Effector memory CD8-positive, alpha-beta T cell (primary cell): ENCODE measurements around the gene CDH4.

Source experiments
- ATAC-seq: fragments of 150-1000 bp; cut with Tn5 transposase; replicated peaks from 2 replicates; pipeline ENCODE4 v1.10.0; 2021; ENCODE audit warnings: mild to moderate bottlenecking, moderate library complexity
- DNase-seq, 3 experiments: peaks; one replicate each; pipeline ENCODE4 v3.0.0; 2021
- H3K27ac Mint-ChIP-seq, 2 donors: one replicate each; pipeline ENCODE4 v1.8.0; 2022; ENCODE audit warnings: mild to moderate bottlenecking in 2 of 2, mixed read lengths in 2 of 2, moderate library complexity in 2 of 2
- H3K27me3 Mint-ChIP-seq, 2 donors: one replicate each; pipeline ENCODE4 v1.8.0; 2022; ENCODE audit warnings: mixed read lengths in 2 of 2
- H3K36me3 Mint-ChIP-seq: one replicate; pipeline ENCODE4 v1.8.0; 2022; ENCODE audit warnings: mild to moderate bottlenecking, moderate library complexity, mixed read lengths; ENCODE audit not compliant: insufficient read depth
- H3K4me1 Mint-ChIP-seq, 2 donors: one replicate each; pipeline ENCODE4 v1.8.0; 2022; ENCODE audit warnings: low read depth in 2 of 2, mixed read lengths in 2 of 2
- H3K4me3 Mint-ChIP-seq, 2 donors: one replicate each; pipeline ENCODE4 v1.8.0; 2022; ENCODE audit warnings: mild to moderate bottlenecking in 2 of 2, mixed read lengths in 2 of 2, moderate library complexity in 2 of 2
- H3K9me3 Mint-ChIP-seq, 2 donors: one replicate each; pipeline ENCODE4 v1.8.0; 2022; ENCODE audit warnings: mixed read lengths in 2 of 2

Gene CDH4

DNA sequence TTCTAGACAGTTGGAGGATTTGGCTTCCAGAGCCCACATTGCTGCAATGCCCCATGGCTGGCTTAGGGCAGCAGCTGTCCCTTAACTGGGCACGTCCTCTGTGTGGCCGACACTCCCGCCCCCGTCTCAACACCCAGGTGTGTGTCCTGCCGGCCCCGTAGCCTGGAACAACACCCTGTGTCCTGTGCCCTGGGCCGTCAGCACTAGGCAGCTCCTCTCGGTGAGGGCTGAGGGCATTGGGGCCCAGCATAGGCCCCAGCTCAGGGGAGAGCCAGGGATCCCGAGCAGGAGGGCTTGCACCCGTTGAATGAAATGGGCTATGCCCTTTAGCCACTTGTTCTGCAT, 121.0 kb downstream of the CDH4 start:
- H3K9me3 Mint-ChIP-seq, result peaks cover 0 to 6% of the 10 kb centered on the region in 2 donors
- DNase-seq, result no peak
- peaks cover 0 to 9% of the 10 kb centered on the region in 2 donors for H3K27me3 Mint-ChIP-seq
- no peak overlapping the region for H3K4me3 Mint-ChIP-seq
- no peaks in the 10 kb centered on the region for H3K36me3 Mint-ChIP-seq
- H3K27ac Mint-ChIP-seq, result no peak overlapping the region
- ATAC-seq, result no peak
- H3K4me1 Mint-ChIP-seq, result no peaks in the 10 kb centered on the region

DNA sequence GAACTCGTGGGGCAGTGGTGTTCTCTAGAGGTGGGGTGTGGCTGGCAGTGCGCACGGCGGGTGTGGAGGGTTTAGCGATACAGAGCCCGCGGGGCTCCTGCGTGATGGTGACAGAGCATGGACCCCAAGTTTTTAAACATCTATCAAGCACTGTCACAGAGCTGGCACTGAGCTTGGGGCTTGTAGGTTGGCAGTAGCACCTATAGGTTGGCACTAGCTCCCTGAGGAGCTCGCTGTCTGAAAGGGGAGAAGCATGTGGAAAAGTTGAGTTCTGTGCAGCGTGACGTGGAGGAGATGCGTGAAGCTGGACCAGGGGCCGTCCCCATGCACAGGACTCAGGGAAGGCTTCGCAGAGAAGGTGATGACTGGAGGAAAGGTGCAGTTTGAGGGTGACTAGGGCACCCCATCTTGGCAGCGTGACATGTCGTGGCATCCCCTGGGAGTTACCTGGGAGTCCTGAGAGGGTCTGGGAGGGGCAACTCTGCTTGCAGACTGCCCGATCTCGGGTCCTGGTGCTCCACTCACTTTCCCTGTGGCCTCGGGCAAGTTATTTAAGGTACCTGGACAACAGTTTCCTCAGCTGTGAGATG, 122.0 kb downstream of the CDH4 start:
- no peak for ATAC-seq
- Mint-ChIP-seq H3K36me3 (no peaks in the 10 kb centered on the region), H3K27me3 (peaks cover 0 to 9% of the 10 kb centered on the region in 2 donors), H3K9me3 (peaks cover 0 to 6% of the 10 kb centered on the region in 2 donors), H3K27ac (no peak overlapping the region), H3K4me3 (no peak overlapping the region), H3K4me1 (no peaks in the 10 kb centered on the region)
- DNase-seq, result no peak

DNA sequence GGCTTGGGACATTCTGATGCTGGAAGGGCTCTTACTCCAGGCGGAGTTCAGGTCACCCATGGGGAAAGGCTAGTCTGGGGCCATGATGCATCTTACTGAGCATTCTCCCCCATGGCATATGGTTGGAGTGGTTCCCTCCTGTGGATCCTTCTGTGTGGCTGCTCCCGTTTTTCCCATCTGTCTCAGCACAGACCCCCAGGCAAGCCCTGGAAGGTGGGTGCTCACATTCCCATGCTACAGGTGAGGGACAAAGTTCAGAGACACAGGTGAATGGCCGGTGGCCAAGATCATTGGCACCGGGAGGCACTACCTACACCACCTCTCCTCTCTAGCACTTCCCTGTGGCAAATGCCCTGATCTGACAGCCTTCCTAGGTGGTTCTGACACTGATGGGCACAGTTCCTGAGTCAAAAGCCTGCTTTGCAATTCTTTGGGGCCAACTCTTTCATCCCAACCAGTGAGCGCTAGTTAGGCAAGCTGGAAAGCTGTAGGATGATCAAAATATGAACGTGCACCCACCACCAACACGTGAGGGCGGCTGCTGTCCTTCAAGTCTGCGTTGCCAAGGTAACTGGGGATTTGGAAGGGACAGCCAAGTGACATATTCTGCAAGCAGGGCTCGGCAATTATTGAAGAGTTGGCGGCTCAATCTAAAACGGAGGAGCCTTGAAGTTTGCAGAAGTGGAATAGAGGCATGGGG, 124.6 kb downstream of the CDH4 start:
- DNase-seq, result no peak
- no peaks in the 10 kb centered on the region for H3K36me3 Mint-ChIP-seq
- ATAC-seq, result no peak
- H3K4me3 Mint-ChIP-seq, result no peak overlapping the region
- H3K9me3 Mint-ChIP-seq, result peaks cover 0 to 6% of the 10 kb centered on the region in 2 donors
- no peaks in the 10 kb centered on the region for H3K27me3 Mint-ChIP-seq
- no peaks in the 10 kb centered on the region for H3K4me1 Mint-ChIP-seq
- no peak overlapping the region for H3K27ac Mint-ChIP-seq

DNA sequence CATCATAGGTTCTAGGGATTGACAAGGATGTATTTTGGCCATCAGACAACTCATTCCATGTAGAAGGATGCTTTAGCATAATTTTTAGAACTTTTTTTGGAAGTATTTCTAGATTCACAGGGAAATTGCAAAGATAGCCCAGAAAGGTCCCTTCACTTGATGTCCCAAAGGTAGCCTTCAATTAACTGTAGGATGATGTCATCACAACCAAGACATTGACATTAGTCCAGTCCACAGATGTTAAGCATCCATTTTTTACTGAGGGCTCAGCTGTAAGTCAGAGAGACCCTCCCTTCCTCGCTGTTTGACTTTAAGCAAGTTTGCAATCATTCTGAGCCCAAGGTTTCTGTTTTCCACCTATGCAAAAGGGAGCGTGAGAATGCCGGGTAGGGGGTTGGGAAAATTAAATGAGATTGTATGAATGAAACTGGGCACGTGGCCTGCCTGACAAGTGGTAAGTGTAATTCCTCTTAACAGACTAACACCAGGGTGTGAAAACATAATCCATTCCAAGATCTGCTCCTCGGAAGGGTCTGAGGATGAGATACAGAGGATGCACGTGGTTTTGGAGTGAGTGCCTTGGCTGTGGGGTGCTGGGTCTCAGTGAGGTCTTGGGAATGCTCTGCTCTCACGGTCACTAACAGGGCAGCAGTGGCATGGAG, 126.8 kb downstream of the CDH4 start:
- Mint-ChIP-seq H3K27ac (no peak overlapping the region), H3K4me1 (no peaks in the 10 kb centered on the region)

DNA sequence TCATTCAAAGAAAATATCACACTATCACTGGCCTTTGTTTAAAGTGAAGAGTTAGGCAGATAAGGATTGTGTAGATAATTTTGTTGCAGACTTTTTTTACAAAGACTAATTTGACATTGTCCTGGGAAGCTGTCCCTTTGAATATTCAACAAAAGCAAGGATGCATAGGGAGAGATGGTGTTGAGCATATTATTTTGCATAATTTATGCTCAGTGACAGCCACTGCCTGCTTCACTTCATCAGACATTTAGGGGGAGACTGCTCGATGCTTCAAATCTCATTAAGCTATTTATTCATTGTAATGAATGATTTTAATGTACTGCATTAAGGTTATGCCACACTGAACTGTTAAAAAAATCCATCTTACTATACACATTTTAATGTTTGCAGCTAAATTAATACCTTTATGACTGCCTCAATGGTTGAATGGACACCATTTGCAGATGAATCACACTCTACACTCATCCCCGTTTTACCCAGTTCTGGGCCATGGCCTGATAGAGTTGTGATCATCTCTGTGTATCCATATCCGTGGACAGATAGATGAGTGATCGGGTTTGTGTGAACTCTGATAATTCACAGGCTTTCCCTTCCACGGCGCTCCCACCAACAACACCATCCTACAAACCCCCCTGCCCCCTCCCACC, 128.0 kb downstream of the CDH4 start:
- Mint-ChIP-seq H3K27ac (no peak overlapping the region), H3K4me1 (no peaks in the 10 kb centered on the region), H3K4me3 (no peak overlapping the region), H3K36me3 (no peaks in the 10 kb centered on the region), H3K27me3 (no peaks in the 10 kb centered on the region), H3K9me3 (no peaks in the 10 kb centered on the region)
- no peak for DNase-seq
- ATAC-seq, result no peak

More for the DNA sequence above, 126.8 kb downstream of the CDH4 start:
- DNase-seq (no peak), ATAC-seq (no peak)
- Mint-ChIP-seq H3K4me3 (no peak overlapping the region), H3K36me3 (no peaks in the 10 kb centered on the region), H3K9me3 (peaks cover 0 to 4% of the 10 kb centered on the region in 2 donors), H3K27me3 (no peaks in the 10 kb centered on the region)

DNA sequence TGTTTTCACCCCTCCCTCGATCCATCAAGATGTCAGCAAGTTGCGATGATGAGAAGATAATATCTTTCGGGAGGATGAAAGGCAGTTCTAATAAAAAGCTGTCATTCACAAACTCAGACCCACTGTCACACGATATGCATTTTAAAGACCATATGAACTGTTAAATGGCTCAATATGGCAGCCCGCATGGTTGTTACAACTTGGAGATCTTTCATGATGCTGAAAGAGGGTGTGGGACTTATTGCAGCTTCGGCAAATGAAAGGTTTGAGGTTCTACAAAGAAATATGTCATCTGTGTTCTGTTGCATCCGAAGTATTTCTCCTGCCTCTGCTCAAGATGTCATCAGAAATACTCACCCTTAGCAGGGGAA, 128.5 kb downstream of the CDH4 start:
- Mint-ChIP-seq H3K27ac (no peak overlapping the region), H3K27me3 (peaks cover 0 to 4% of the 10 kb centered on the region in 2 donors), H3K9me3 (peaks cover 0 to 3% of the 10 kb centered on the region in 2 donors), H3K4me3 (no peak overlapping the region), H3K4me1 (no peaks in the 10 kb centered on the region), H3K36me3 (no peaks in the 10 kb centered on the region)
- DNase-seq, result no peak
- no peak for ATAC-seq

DNA sequence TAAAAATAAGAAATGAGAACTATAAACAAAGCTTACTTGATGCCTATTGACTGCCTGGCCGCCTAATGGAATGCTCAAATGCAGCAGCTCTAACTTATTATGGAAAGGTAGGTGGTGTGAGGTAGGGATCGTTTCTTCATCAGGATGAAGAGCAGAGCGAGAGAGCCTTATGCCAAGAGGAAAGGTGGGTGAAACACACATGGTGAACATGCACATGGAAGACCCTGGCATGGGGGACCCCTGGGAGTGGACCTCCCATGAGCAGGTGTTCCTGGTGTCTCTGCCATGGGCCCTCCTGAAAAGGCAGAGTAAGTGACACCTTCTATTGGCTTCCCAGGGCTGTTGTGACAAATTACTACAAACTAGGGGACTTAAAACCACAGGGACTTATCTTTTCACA, 130.1 kb downstream of the CDH4 start:
- Mint-ChIP-seq H3K4me1 (no peaks in the 10 kb centered on the region), H3K27me3 (peaks cover 3 to 21% of the 10 kb centered on the region in 2 donors), H3K27ac (no peak overlapping the region), H3K4me3 (no peak overlapping the region), H3K36me3 (no peaks in the 10 kb centered on the region), H3K9me3 (peaks cover 0 to 4% of the 10 kb centered on the region in 2 donors)
- DNase-seq (no peak), ATAC-seq (no peak)

DNA sequence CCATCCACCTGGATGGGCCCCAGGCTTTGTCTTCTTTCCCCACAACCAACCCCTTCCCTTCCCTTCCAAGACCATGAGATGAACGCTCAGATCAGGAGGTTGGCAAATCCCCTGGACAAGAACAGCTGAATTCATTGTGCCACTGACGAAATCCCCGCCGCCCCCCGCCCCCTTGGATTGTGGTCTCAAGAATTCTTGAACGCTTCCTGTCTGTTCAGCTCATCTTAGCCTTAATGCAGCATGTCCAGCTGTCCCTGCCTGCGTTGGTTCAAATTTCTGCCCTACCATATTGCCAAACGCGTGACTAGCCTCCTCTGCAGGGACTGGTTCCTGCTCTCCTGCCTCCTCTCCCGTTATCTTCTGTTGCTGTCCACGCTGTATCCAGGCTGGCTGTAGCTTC, 133.2 kb downstream of the CDH4 start:
- no peak overlapping the region for H3K4me3 Mint-ChIP-seq
- H3K4me1 Mint-ChIP-seq, result no peaks in the 10 kb centered on the region
- H3K27me3 Mint-ChIP-seq, result peaks cover 8 to 39% of the 10 kb centered on the region in 2 donors
- H3K9me3 Mint-ChIP-seq, result peaks cover 7 to 8% of the 10 kb centered on the region in 2 donors
- DNase-seq, result no peak
- H3K36me3 Mint-ChIP-seq, result no peaks in the 10 kb centered on the region
- ATAC-seq, result no peak
- H3K27ac Mint-ChIP-seq, result no peak overlapping the region

DNA sequence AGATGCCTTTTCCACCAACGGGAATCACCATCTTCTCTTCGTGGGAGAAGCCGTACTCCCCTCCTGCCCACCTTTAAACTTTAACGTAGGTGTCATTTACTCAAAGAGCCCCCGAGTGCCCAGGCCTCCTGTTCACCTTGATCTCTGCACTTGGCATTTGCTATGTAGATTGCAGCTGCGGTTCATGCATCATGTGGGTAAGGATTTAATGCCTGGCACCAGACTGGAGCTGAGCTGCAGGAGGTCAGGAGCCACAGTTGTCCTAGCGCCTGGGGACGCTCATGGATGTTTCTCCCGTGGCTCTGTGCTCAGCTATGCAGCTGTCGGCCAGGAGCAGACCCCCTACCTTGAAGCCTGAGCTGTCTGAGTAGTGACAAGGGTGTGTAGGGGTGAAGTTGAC, 133.7 kb downstream of the CDH4 start:
- H3K4me1 Mint-ChIP-seq, result no peaks in the 10 kb centered on the region
- no peak overlapping the region for H3K27ac Mint-ChIP-seq
- peaks cover 7 to 8% of the 10 kb centered on the region in 2 donors for H3K9me3 Mint-ChIP-seq
- DNase-seq (no peak), ATAC-seq (no peak)
- H3K36me3 Mint-ChIP-seq, result no peaks in the 10 kb centered on the region
- H3K27me3 Mint-ChIP-seq, result peaks cover 8 to 39% of the 10 kb centered on the region in 2 donors
- no peak overlapping the region for H3K4me3 Mint-ChIP-seq

DNA sequence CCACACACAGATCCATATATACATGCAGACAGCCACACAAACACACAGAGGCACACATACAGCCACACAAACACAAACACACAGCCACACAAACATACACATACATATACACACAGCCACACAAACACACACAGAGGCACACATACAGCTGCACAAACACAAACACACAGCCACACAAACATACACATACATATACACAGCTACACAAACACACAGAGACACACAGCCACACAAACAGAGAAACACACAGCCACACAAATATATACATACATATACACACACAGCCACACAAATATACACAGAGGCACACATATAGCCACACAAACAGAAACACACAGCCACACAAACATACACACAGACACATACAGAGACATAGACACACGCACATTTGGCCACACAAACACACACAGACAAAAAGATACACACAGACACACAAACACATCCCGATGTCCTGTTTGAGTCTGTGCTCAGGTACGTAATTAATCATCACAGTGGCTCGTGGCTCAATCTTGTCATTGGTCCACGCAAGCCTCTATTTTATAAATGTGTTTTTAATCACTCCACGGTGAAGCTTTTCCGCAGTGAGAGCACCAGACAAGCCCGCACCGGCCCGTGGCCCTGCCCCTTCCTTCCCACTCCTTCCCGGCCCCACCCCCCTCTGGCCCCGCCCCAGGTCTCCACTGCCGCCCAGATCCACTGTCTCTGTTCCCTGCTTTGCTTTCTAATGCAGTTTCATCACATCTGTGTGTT, 135.3 kb downstream of the CDH4 start:
- no peaks in the 10 kb centered on the region for H3K4me1 Mint-ChIP-seq
- H3K27me3 Mint-ChIP-seq, result peaks cover 8 to 39% of the 10 kb centered on the region in 2 donors
- no peak overlapping the region for H3K4me3 Mint-ChIP-seq
- no peaks in the 10 kb centered on the region for H3K36me3 Mint-ChIP-seq
- ATAC-seq (no peak), DNase-seq (no peak)
- H3K9me3 Mint-ChIP-seq, result peaks cover 7 to 8% of the 10 kb centered on the region in 2 donors
- no peak overlapping the region for H3K27ac Mint-ChIP-seq

DNA sequence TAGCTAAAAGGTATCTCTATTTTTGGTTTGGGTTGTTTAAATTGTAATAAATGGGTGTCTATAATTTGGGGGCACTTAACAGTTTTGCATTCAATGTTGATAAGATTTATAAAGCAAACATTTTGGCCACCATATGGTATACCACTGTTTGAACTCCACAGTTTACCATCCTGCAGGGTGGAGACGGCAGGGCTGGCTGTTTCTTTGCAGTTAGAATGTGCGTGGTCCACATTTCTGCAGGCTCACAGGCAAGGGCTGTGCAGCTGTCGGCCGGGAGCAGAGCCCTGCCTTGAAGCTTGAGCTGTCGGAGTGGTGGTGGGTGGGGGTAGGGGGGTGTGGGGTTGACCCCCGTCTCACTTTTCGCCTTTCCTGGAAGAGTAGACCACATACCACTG, 135.9 kb downstream of the CDH4 start:
- no peak overlapping the region for H3K4me3 Mint-ChIP-seq
- H3K36me3 Mint-ChIP-seq, result no peaks in the 10 kb centered on the region
- peaks cover 7 to 8% of the 10 kb centered on the region in 2 donors for H3K9me3 Mint-ChIP-seq
- no peak for DNase-seq
- ATAC-seq, result no peak
- H3K27ac Mint-ChIP-seq, result no peak overlapping the region
- H3K27me3 Mint-ChIP-seq, result peaks cover 8 to 39% of the 10 kb centered on the region in 2 donors
- H3K4me1 Mint-ChIP-seq, result no peaks in the 10 kb centered on the region

DNA sequence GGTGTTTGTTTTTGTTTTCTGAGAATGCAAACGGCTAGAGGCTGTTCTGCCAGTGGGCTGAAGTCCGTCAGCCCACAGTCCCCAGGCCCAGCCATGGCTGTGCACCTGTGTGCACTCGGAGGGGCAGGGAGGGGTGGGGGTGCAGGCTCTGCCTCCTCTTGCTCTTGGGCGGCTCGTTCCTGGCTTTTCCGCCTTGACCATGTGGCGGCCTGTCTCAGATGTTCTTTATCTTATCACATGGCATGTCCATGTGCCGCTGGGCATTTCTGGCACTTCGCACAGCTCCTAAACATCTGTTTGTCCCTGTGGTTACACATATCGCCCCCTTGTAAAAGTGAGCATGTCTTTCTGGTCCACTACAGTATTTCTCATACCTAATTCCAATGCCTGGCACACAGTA, 137.0 kb downstream of the CDH4 start:
- no peak for DNase-seq
- H3K9me3 Mint-ChIP-seq, result peaks cover 7 to 8% of the 10 kb centered on the region in 2 donors
- H3K4me1 Mint-ChIP-seq, result no peaks in the 10 kb centered on the region
- no peak overlapping the region for H3K4me3 Mint-ChIP-seq
- H3K36me3 Mint-ChIP-seq, result no peaks in the 10 kb centered on the region
- H3K27ac Mint-ChIP-seq, result no peak overlapping the region
- no peak for ATAC-seq
- H3K27me3 Mint-ChIP-seq, result peaks cover 8 to 39% of the 10 kb centered on the region in 2 donors

DNA sequence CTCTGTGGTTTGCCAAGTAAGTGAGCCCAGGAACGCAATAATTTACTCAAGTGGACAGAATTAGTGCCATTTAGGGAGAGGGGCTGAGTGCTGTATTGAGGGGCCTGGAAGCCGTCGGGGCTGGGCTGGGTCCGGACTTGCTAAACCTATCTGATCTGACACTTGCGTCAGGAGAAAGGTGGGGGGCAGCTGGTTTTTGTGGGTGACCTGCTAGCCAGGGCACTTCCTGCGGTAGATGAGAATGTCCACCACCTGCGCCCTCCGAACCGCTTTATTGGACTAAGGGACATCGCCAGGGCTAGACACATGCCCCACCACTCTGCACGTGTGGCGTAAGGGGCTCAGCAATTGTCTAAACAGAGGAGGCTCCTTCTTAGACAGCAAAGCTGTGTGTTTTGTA, 139.1 kb downstream of the CDH4 start:
- H3K9me3 Mint-ChIP-seq, result peaks cover 2 to 8% of the 10 kb centered on the region in 2 donors

More for the DNA sequence above, 139.1 kb downstream of the CDH4 start:
- ATAC-seq (no peak), DNase-seq (no peak)
- Mint-ChIP-seq H3K27ac (no peak overlapping the region), H3K4me3 (no peak overlapping the region), H3K36me3 (no peaks in the 10 kb centered on the region), H3K4me1 (no peaks in the 10 kb centered on the region), H3K27me3 (peaks cover 8 to 28% of the 10 kb centered on the region in 2 donors)
